Liver (tissue), 9 donors: ENCODE measurements around the gene MAL. TPM values are rescaled to one million over a fixed set of nuclear protein-coding genes. Genes with fewer than 3 reads are reported as not detected.

Source experiments
- DNase-seq: peaks from one replicate; pipeline ENCODE4 v3.0.0-alpha.2; 2017; ENCODE audit warnings: low spot score
- H3K27ac ChIP-seq, 2 donors: one replicate each; pipeline ENCODE4 v1.7.0; 2013; ENCODE audit warnings: inconsistent platforms in 2 of 2, low read length in 2 of 2, control low read depth in 1 of 2, low read depth in 1 of 2, mild to moderate bottlenecking in 1 of 2
- H3K27me3 ChIP-seq, 4 donors: one replicate each; pipeline versions ENCODE4 v1.6.1 to v1.7.0; 2013; ENCODE audit warnings: low read length in 3 of 4, inconsistent platforms in 1 of 4, mild to moderate bottlenecking in 1 of 4, moderate library complexity in 1 of 4; ENCODE audit not compliant: control insufficient read depth in 4 of 4, insufficient read depth in 4 of 4
- H3K36me3 ChIP-seq, 4 donors: one replicate each; pipeline versions ENCODE4 v1.6.1 to v1.7.0; 2013; ENCODE audit warnings: low read length in 3 of 4, mild to moderate bottlenecking in 3 of 4, low read depth in 1 of 4, moderate library complexity in 1 of 4; ENCODE audit not compliant: control insufficient read depth in 4 of 4, insufficient read depth in 3 of 4
- H3K4me1 ChIP-seq, 4 donors: one replicate each; pipeline versions ENCODE4 v1.6.1 to v1.7.0; 2013; ENCODE audit warnings: low read length in 3 of 4, mild to moderate bottlenecking in 3 of 4, moderate library complexity in 1 of 4; ENCODE audit not compliant: control insufficient read depth in 4 of 4, insufficient read depth in 4 of 4
- H3K4me3 ChIP-seq, 3 donors: one replicate each; pipeline versions ENCODE4 v1.6.1 to v1.7.0; 2013; ENCODE audit warnings: low read length in 3 of 3, control low read depth in 1 of 3, low read depth in 1 of 3, mild to moderate bottlenecking in 1 of 3
- H3K9ac ChIP-seq, 2 donors: one replicate each; pipeline ENCODE4 v1.7.0; 2013; ENCODE audit warnings: low read length in 2 of 2, mild to moderate bottlenecking in 2 of 2, moderate library complexity in 2 of 2, control low read depth in 1 of 2, low read depth in 1 of 2
- H3K9me3 ChIP-seq, 4 donors: one replicate each; pipeline versions ENCODE4 v1.6.1 to v1.7.0; 2013; ENCODE audit warnings: low read length in 3 of 4; ENCODE audit not compliant: control insufficient read depth in 4 of 4
- EGR1 ChIP-seq, 2 donors: IDR thresholded peaks; 2 replicates each; pipeline ENCODE4 v1.6.1; 2016 to 2018; ENCODE audit warnings: antibody characterized with exemption in 2 of 2, low read depth in 2 of 2
- FOXA1 ChIP-seq: IDR thresholded peaks from 2 replicates; pipeline ENCODE4 v1.6.1; 2016; ENCODE audit warnings: antibody characterized with exemption
- FOXA2 ChIP-seq: IDR thresholded peaks from 2 replicates; pipeline ENCODE4 v1.6.1; 2016; ENCODE audit warnings: antibody characterized with exemption
- HNF4A ChIP-seq, 2 donors: conservative IDR thresholded peaks; 2 replicates each; pipeline ENCODE4 v1.6.1; 2016; ENCODE audit warnings: antibody characterized with exemption in 2 of 2, mild to moderate bottlenecking in 2 of 2
- HNF4G ChIP-seq: IDR thresholded peaks from 2 replicates; pipeline ENCODE4 v1.6.1; 2016; ENCODE audit warnings: antibody characterized with exemption
- NR2F2 ChIP-seq: IDR thresholded peaks from 2 replicates; pipeline ENCODE4 v1.6.1; 2016; ENCODE audit warnings: antibody characterized with exemption
- RAD21 ChIP-seq, 2 donors: IDR thresholded peaks; 2 replicates each; pipeline ENCODE4 v1.6.1; 2016; ENCODE audit warnings: antibody characterized with exemption in 2 of 2, mild to moderate bottlenecking in 2 of 2
- RXRA ChIP-seq, 2 donors: IDR thresholded peaks; 2 replicates each; pipeline ENCODE4 v1.6.1; 2017 to 2018; ENCODE audit warnings: antibody characterized with exemption in 2 of 2, mild to moderate bottlenecking in 1 of 2
- SP1 ChIP-seq: IDR thresholded peaks from 2 replicates; pipeline ENCODE4 v1.6.1; 2018; ENCODE audit warnings: antibody characterized with exemption, mild to moderate bottlenecking
- TAF1 ChIP-seq: conservative IDR thresholded peaks from 2 replicates; pipeline ENCODE4 v1.6.1; 2016; ENCODE audit warnings: antibody characterized with exemption, mild to moderate bottlenecking
- YY1 ChIP-seq: IDR thresholded peaks from 2 replicates; pipeline ENCODE4 v1.6.1; 2016; ENCODE audit warnings: antibody characterized with exemption, mild to moderate bottlenecking
- WGBS: extraction: QIAGEN DNeasy Blood & Tissue Kit; methylation state at CpG from one replicate; pipeline ENCODE4 v1.1.7; 2013; 5-methylcytosine and 5-hydroxymethylcytosine counted together
- polyA plus RNA-seq, 2 donors: library from polyadenylated mRNA; stranded (reverse) in 1 of 2; unstranded in 1 of 2; fragments of 200-250 nt in 1 of 2; fragments of >200 nt in 1 of 2; fragmentation: Nextera tagmentation in 1 of 2; extraction: Ambion mirVana in 1 of 2; gene quantifications; one replicate each; pipeline versions ENCODE4 v1.2.1 to v1.2.3, GENCODE V29; 2013 to 2015
- total RNA-seq, 2 donors: library from RNA; depleted of rRNA; stranded (reverse); fragments of >200 nt; gene quantifications; one replicate each; pipeline ENCODE4 v1.2.3, GENCODE V29; 2014
- TF ChIP-seq, protein P1 (sequence below): IDR thresholded peaks from 2 replicates; pipeline ENCODE4 v1.6.1; 2016; ENCODE audit warnings: antibody characterized with exemption, mild to moderate bottlenecking
- TF ChIP-seq, protein P2 (sequence below): IDR thresholded peaks from 2 replicates; pipeline ENCODE4 v1.6.1; 2016; ENCODE audit warnings: antibody characterized with exemption
- TF ChIP-seq, protein P3 (sequence below): IDR thresholded peaks from 2 replicates; pipeline ENCODE4 v1.6.1; 2016; ENCODE audit warnings: antibody characterized with exemption
- TF ChIP-seq, protein P4 (sequence below): IDR thresholded peaks from 2 replicates; pipeline ENCODE4 v1.6.1; 2016; ENCODE audit warnings: antibody characterized with exemption
- donor health status: healthy.
- donor health status: healthy.
- donor health status: healthy.
- donor health status: healthy.
- donor health status: healthy.

MAL gene
- total and polyA plus RNA-seq, 4 donors = 0.51 TPM; not detected in 3

DNA sequence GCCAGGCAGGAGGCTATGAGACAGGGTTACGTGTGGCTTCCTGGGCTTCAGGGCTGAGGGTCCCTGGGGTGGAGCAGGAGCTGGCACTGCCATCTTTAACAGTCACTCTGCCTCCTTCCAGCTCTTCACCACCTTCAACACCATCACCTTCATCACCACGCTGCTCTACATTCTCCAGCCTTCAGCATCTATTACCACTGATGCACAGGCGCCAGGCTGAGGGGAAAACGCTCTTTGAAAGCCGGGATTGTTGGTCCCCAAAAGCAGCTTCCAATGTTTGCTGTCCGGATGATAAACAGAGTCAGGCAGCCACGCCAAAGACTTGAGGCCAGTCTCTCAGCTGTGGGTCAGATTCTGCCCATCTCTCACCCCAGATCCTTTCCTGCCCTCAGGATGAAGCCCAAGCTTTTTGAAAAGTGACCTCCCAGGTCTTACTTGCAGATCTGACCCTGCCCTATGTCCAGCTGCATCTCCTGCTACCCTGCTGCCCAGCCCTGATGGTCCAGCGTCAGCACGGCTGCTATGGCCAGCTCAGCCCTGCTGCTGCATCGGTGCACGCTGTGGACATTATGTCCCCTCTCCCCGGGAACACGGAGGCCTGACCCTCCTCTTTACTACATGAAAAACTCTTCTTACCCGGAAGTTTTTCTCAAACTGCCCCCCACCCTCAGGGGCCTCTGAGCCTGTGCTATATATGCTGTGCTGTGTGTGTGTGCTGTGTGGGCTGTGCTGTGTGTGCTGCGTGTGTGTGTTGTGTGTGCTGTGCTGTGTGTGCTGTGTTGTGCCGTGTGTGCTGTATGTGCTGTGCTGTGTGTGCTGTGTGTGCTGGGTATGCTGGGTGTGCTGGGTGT, 31.2 kb upstream of the MAL start:
- 79% methylated on average over 16 of the region's 16 CpGs for WGBS
- DNase-seq = no peak
- H3K27me3 ChIP-seq = peaks cover 2 to 15% (median 5%) of the 10 kb centered on the region in 4 donors
- H3K9me3 ChIP-seq = no peaks in the 10 kb centered on the region
- TF ChIP-seq FOXA1 (no peak), HNF4G (no peak), RAD21 (IDR thresholded peaks at IDR 0.05) (no peak), NR2F2 (no peak), SP1 (no peak), HNF4A (conservative IDR thresholded peaks at IDR 0.05) (no peak), FOXA2 (no peak), EGR1 (IDR thresholded peaks at IDR 0.05; ENCODE audit: low read depth in 2 of 2) (no peak), YY1 (no peak), RXRA (IDR thresholded peaks at IDR 0.05) (no peak), TAF1 (no peak)
- TF ChIP-seq, protein P1, sequence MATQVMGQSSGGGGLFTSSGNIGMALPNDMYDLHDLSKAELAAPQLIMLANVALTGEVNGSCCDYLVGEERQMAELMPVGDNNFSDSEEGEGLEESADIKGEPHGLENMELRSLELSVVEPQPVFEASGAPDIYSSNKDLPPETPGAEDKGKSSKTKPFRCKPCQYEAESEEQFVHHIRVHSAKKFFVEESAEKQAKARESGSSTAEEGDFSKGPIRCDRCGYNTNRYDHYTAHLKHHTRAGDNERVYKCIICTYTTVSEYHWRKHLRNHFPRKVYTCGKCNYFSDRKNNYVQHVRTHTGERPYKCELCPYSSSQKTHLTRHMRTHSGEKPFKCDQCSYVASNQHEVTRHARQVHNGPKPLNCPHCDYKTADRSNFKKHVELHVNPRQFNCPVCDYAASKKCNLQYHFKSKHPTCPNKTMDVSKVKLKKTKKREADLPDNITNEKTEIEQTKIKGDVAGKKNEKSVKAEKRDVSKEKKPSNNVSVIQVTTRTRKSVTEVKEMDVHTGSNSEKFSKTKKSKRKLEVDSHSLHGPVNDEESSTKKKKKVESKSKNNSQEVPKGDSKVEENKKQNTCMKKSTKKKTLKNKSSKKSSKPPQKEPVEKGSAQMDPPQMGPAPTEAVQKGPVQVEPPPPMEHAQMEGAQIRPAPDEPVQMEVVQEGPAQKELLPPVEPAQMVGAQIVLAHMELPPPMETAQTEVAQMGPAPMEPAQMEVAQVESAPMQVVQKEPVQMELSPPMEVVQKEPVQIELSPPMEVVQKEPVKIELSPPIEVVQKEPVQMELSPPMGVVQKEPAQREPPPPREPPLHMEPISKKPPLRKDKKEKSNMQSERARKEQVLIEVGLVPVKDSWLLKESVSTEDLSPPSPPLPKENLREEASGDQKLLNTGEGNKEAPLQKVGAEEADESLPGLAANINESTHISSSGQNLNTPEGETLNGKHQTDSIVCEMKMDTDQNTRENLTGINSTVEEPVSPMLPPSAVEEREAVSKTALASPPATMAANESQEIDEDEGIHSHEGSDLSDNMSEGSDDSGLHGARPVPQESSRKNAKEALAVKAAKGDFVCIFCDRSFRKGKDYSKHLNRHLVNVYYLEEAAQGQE = no peak
- TF ChIP-seq, protein P2, sequence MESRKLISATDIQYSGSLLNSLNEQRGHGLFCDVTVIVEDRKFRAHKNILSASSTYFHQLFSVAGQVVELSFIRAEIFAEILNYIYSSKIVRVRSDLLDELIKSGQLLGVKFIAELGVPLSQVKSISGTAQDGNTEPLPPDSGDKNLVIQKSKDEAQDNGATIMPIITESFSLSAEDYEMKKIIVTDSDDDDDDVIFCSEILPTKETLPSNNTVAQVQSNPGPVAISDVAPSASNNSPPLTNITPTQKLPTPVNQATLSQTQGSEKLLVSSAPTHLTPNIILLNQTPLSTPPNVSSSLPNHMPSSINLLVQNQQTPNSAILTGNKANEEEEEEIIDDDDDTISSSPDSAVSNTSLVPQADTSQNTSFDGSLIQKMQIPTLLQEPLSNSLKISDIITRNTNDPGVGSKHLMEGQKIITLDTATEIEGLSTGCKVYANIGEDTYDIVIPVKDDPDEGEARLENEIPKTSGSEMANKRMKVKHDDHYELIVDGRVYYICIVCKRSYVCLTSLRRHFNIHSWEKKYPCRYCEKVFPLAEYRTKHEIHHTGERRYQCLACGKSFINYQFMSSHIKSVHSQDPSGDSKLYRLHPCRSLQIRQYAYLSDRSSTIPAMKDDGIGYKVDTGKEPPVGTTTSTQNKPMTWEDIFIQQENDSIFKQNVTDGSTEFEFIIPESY = no peak
- TF ChIP-seq, protein P3, sequence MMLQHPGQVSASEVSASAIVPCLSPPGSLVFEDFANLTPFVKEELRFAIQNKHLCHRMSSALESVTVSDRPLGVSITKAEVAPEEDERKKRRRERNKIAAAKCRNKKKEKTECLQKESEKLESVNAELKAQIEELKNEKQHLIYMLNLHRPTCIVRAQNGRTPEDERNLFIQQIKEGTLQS = no peak
- TF ChIP-seq, protein P4, sequence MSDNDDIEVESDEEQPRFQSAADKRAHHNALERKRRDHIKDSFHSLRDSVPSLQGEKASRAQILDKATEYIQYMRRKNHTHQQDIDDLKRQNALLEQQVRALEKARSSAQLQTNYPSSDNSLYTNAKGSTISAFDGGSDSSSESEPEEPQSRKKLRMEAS = no peak
- H3K27ac ChIP-seq = no peak overlapping the region
- no peak overlapping the region for H3K4me3 ChIP-seq
- no peaks in the 10 kb centered on the region for H3K36me3 ChIP-seq
- H3K4me1 ChIP-seq = no peaks in the 10 kb centered on the region
- H3K9ac ChIP-seq = no peak overlapping the region

DNA sequence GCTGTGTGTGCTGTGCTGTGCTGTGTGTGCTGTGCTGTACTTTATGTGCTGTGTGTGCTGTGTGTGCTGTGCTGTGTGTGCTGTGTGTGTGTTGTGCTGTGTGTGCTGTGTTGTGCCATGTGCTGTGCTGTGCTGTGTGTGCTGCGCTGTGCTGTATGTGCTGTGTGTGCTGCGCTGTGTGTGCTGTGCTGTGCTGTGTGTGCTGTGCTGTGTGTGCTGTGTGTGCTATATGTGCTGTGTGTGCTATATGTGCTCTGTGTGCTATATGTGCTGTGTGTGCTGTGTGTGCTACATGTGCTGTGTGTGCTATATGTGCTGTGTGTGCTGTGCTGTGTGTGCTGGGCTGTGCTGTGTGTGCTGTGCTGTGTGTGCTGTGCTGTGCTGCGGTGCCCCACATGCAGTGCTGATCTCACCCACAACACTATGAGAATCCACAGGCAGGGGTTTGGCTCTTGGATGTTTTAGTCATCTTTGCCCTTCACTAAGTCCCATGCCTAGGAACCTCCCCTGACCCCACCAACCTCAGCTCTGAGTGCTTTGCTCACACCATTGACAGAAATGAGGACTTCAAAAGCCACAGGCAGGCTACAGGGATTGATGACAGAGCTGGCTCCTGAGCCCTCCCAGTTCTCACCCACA, 30.5 kb upstream of the MAL start:
- TF ChIP-seq RXRA (IDR thresholded peaks at IDR 0.05) (no peak), NR2F2 (no peak), HNF4G (no peak)
- TF ChIP-seq, protein P2 = no peak
- Histone ChIP-seq H3K9me3 (no peaks in the 10 kb centered on the region), H3K9ac (no peak overlapping the region), H3K4me1 (no peaks in the 10 kb centered on the region), H3K36me3 (no peaks in the 10 kb centered on the region), H3K27me3 (peaks cover 2 to 15% (median 5%) of the 10 kb centered on the region in 4 donors), H3K27ac (no peak overlapping the region), H3K4me3 (no peak overlapping the region)
- 93% methylated on average over 3 of the region's 3 CpGs for WGBS
- no peak for DNase-seq
